Esophagus (tissue), 2 donors: ENCODE measurements around the gene FBXO10. TPM values are rescaled to one million over a fixed set of nuclear protein-coding genes. Genes with fewer than 3 reads are reported as not detected.
A peak's percentile ranks its signal among the peaks of the same experiment; 100 is the strongest.
"Not testable (repeated sequence)": the region's sequence is repeated elsewhere in the genome, so short reads cannot be mapped to it uniquely, and the experiment has no call there.

Source experiments
- H3K27ac ChIP-seq, 2 donors: one replicate each; pipeline ENCODE4 v1.5.1; 2013; ENCODE audit warnings: low read depth in 2 of 2, mild to moderate bottlenecking in 2 of 2, inconsistent platforms in 1 of 2, low read length in 1 of 2, moderate library complexity in 1 of 2
- H3K27me3 ChIP-seq, 2 donors: one replicate each; pipeline ENCODE4 v1.6.1; 2013; ENCODE audit warnings: low read length in 2 of 2, control low read depth in 1 of 2, mild to moderate bottlenecking in 1 of 2; ENCODE audit not compliant: insufficient read depth in 2 of 2, control insufficient read depth in 1 of 2
- H3K36me3 ChIP-seq, 2 donors: one replicate each; pipeline ENCODE4 v1.6.1; 2013; ENCODE audit warnings: low read length in 1 of 2; ENCODE audit not compliant: control insufficient read depth in 2 of 2, insufficient read depth in 2 of 2
- H3K4me1 ChIP-seq, 2 donors: one replicate each; pipeline ENCODE4 v1.6.1; 2013; ENCODE audit warnings: low read length in 1 of 2; ENCODE audit not compliant: control insufficient read depth in 2 of 2, insufficient read depth in 2 of 2
- H3K4me3 ChIP-seq, 2 donors: one replicate each; pipeline ENCODE4 v1.5.1; 2013; ENCODE audit warnings: low read length in 2 of 2, mild to moderate bottlenecking in 2 of 2, low read depth in 1 of 2, moderate library complexity in 1 of 2
- H3K9me3 ChIP-seq, 2 donors: one replicate each; pipeline ENCODE4 v1.6.1; 2013; ENCODE audit warnings: mild to moderate bottlenecking in 2 of 2, low read depth in 1 of 2, low read length in 1 of 2, moderate library complexity in 1 of 2; ENCODE audit not compliant: control insufficient read depth in 2 of 2, insufficient read depth in 1 of 2
- WGBS, 2 donors: extraction: QIAGEN DNeasy Blood & Tissue Kit; methylation state at CpG; one replicate each; pipeline ENCODE4 v1.1.7; 2013; 5-methylcytosine and 5-hydroxymethylcytosine counted together
- polyA plus RNA-seq, 2 donors: library from polyadenylated mRNA; stranded (reverse); fragments of 200-250 nt; gene quantifications; one replicate each; pipeline ENCODE4 v1.2.3, GENCODE V29; 2013
- donor health status: healthy with polysubstance abuse.
- donor health status: Bipolar disorder and iron deficiency.

Gene FBXO10
- polyA plus RNA-seq, 2 donors = 2.1 to 3.0 TPM

- H3K4me1 ChIP-seq, H3K27me3 ChIP-seq, H3K4me3 ChIP-seq, H3K36me3 ChIP-seq, H3K9me3 ChIP-seq, H3K27ac ChIP-seq: not testable (repeated sequence)
- WGBS, 2 donors = 82 to 87% methylated on average over 4 of the region's 4 CpGs
Measured at GRCh38 chr9:37477443-37477842, 98.7 kb downstream of the FBXO10 start.

GRCh38 chr9:37476930-37477329 lies 99.2 kb downstream of the FBXO10 start:
- Histone ChIP-seq H3K4me1 (peaks cover 0 to under 1% of the 10 kb centered on the region in 2 donors), H3K27me3 (no peaks in the 10 kb centered on the region), H3K36me3 (no peaks in the 10 kb centered on the region), H3K27ac (no peak overlapping the region), H3K4me3 (no peak overlapping the region), H3K9me3 (no peaks in the 10 kb centered on the region)
- 65 to 74% methylated on average over 10 to 11 of the region's 11 CpGs for WGBS, 2 donors

GRCh38 chr9:37474438-37474837 lies 101.7 kb downstream of the FBXO10 start:
- H3K9me3 ChIP-seq = no peaks in the 10 kb centered on the region
- no peaks in the 10 kb centered on the region for H3K27me3 ChIP-seq
- no peaks in the 10 kb centered on the region for H3K36me3 ChIP-seq
- H3K4me3 ChIP-seq = no peak overlapping the region
- peaks cover 0 to 3% of the 10 kb centered on the region in 2 donors for H3K4me1 ChIP-seq
- no peak overlapping the region for H3K27ac ChIP-seq
- 90 to 93% methylated on average over 3 of the region's 3 CpGs for WGBS, 2 donors

- not testable (repeated sequence) for H3K4me1 ChIP-seq, H3K4me3 ChIP-seq, H3K27ac ChIP-seq, H3K27me3 ChIP-seq, H3K36me3 ChIP-seq, H3K9me3 ChIP-seq
- 65 to 70% methylated on average over 6 of the region's 6 CpGs for WGBS, 2 donors
Measured at GRCh38 chr9:37473982-37474381, 102.2 kb downstream of the FBXO10 start.

GRCh38 chr9:37471942-37472684 lies 104.1 kb downstream of the FBXO10 start:
- Histone ChIP-seq H3K36me3 (no peaks in the 10 kb centered on the region), H3K9me3 (no peaks in the 10 kb centered on the region), H3K27me3 (no peaks in the 10 kb centered on the region), H3K4me1 (peaks cover 0 to 3% of the 10 kb centered on the region in 2 donors), H3K27ac (peak overlapping the region; percentile 76 to 89), H3K4me3 (peak overlapping the region in 1 of 2 donors; percentile 24)
- WGBS, 2 donors = 17 to 20% methylated on average over 7 of the region's 7 CpGs

GRCh38 chr9:37468620-37469019 lies 107.6 kb downstream of the FBXO10 start:
- no peak overlapping the region for H3K27ac ChIP-seq
- WGBS, 2 donors = 78 to 83% methylated on average over 5 to 6 of the region's 6 CpGs
- H3K27me3 ChIP-seq = no peaks in the 10 kb centered on the region
- H3K36me3 ChIP-seq = no peaks in the 10 kb centered on the region
- no peaks in the 10 kb centered on the region for H3K9me3 ChIP-seq
- peaks cover 0 to 3% of the 10 kb centered on the region in 2 donors for H3K4me1 ChIP-seq
- H3K4me3 ChIP-seq = no peak overlapping the region

- not testable (repeated sequence) for H3K4me3 ChIP-seq, H3K4me1 ChIP-seq, H3K27me3 ChIP-seq, H3K27ac ChIP-seq, H3K36me3 ChIP-seq, H3K9me3 ChIP-seq
- WGBS, 2 donors = 89 to 96% methylated on average over 17 of the region's 17 CpGs
Measured at GRCh38 chr9:37467530-37467929, 108.7 kb downstream of the FBXO10 start.

- peaks cover 0 to 2% of the 10 kb centered on the region in 2 donors for H3K36me3 ChIP-seq
- H3K4me1 ChIP-seq = peaks cover 2% of the 10 kb centered on the region in 2 donors
- no peaks in the 10 kb centered on the region for H3K9me3 ChIP-seq
- H3K27ac ChIP-seq = peak overlapping the region; percentile 97 to 100
- H3K27me3 ChIP-seq = no peaks in the 10 kb centered on the region
- WGBS, 2 donors = 0 to 1% methylated on average over 47 of the region's 47 CpGs
- peak overlapping the region; percentile 67 to 89 for H3K4me3 ChIP-seq
Measured at GRCh38 chr9:37466037-37466709, 110.0 kb downstream of the FBXO10 start.

GRCh38 chr9:37465249-37466036 lies 110.7 kb downstream of the FBXO10 start, which contains the start of gene ZBTB5:
Gene ZBTB5, minus strand, starts transcription at chr9:37465450. Its CDS starts 22,899 bp downstream, at chr9:37442551.
- H3K27ac ChIP-seq = peak within 1 kb of the TSS; percentile 97 to 100
- H3K4me3 ChIP-seq = peak within 1 kb of the TSS; percentile 82 to 89
- peaks cover 2% of the 10 kb centered on the region in 2 donors for H3K4me1 ChIP-seq
- peaks cover 0 to 2% of the 10 kb centered on the region in 2 donors for H3K36me3 ChIP-seq
- H3K27me3 ChIP-seq = no peaks in the 10 kb centered on the region
- H3K9me3 ChIP-seq = no peaks in the 10 kb centered on the region
- 0% methylated on average over 51 to 52 of the region's 52 CpGs for WGBS, 2 donors
